H9 (cell line): Measurements from ENCODE around the gene IL1A. TPM values are rescaled to one million over a fixed set of nuclear protein-coding genes. Genes with fewer than 3 reads are reported as not detected.

ENCODE experiments used
- DNase-seq: peaks from one replicate; pipeline ENCODE4 v3.0.0-alpha.2; 2017
- H2AFZ ChIP-seq: one replicate; pipeline ENCODE4 v1.6.1; 2013; ENCODE audit warnings: mild to moderate bottlenecking, low read length, control low read depth, moderate library complexity
- H2AK5ac ChIP-seq: 2 replicates; pipeline ENCODE4 v1.6.1; 2013; ENCODE audit warnings: low read length, control low read depth, mixed read lengths; ENCODE audit not compliant: insufficient read length
- H2BK120ac ChIP-seq: one replicate; pipeline ENCODE4 v1.6.1; 2013; ENCODE audit warnings: low read depth, mild to moderate bottlenecking, low read length, control low read depth, inconsistent platforms; ENCODE audit not compliant: poor library complexity, severe bottlenecking
- H2BK12ac ChIP-seq: 2 replicates; pipeline ENCODE4 v1.6.1; 2013; ENCODE audit warnings: low read length, control low read depth, mixed read lengths, low read depth; ENCODE audit not compliant: insufficient read length
- H2BK15ac ChIP-seq: 2 replicates; pipeline ENCODE4 v1.6.1; 2013; ENCODE audit warnings: low read depth, low read length, control low read depth
- H2BK20ac ChIP-seq: one replicate; pipeline ENCODE4 v1.6.1; 2013; ENCODE audit warnings: low read depth, mild to moderate bottlenecking, low read length, control low read depth, inconsistent platforms; ENCODE audit not compliant: poor library complexity, severe bottlenecking
- H2BK5ac ChIP-seq: 2 replicates; pipeline ENCODE4 v1.6.1; 2013; ENCODE audit warnings: low read length, control low read depth, mixed read lengths; ENCODE audit not compliant: insufficient read length
- H3K14ac ChIP-seq: 2 replicates; pipeline ENCODE4 v1.6.1; 2013; ENCODE audit warnings: low read length, control low read depth; ENCODE audit not compliant: insufficient read depth
- H3K18ac ChIP-seq: 2 replicates; pipeline ENCODE4 v1.6.1; 2013; ENCODE audit warnings: low read depth, mild to moderate bottlenecking, mixed read lengths, low read length, control low read depth; ENCODE audit not compliant: insufficient read length
- H3K23ac ChIP-seq: 2 replicates; pipeline ENCODE4 v1.6.1; 2013; ENCODE audit warnings: low read length, control low read depth, mixed read lengths, low read depth; ENCODE audit not compliant: insufficient read length
- H3K23me2 ChIP-seq: 2 replicates; pipeline ENCODE4 v1.6.1; 2013; ENCODE audit warnings: low read depth, mild to moderate bottlenecking, mixed read lengths, low read length, control low read depth; ENCODE audit not compliant: insufficient read length, poor library complexity, severe bottlenecking
- H3K27ac ChIP-seq: 2 replicates; pipeline ENCODE4 v1.5.1; 2013; ENCODE audit warnings: low read length, control low read depth, mixed read lengths, low read depth; ENCODE audit not compliant: insufficient read length
- H3K27me3 ChIP-seq: 2 replicates; pipeline ENCODE4 v1.6.1; 2013; ENCODE audit warnings: low read length, control low read depth, inconsistent platforms; ENCODE audit not compliant: insufficient read depth
- H3K4ac ChIP-seq: 2 replicates; pipeline ENCODE4 v1.6.1; 2013; ENCODE audit warnings: low read depth, mild to moderate bottlenecking, control low read depth, inconsistent platforms, low read length, moderate library complexity
- H3K4me1 ChIP-seq: 2 replicates; pipeline ENCODE4 v1.6.1; 2013; ENCODE audit warnings: low read length, control low read depth, inconsistent platforms; ENCODE audit not compliant: insufficient read depth
- H3K4me2 ChIP-seq: 2 replicates; pipeline ENCODE4 v1.6.1; 2013; ENCODE audit warnings: low read length, control low read depth, mixed read lengths; ENCODE audit not compliant: insufficient read length, insufficient read depth
- H3K56ac ChIP-seq: 2 replicates; pipeline ENCODE4 v1.6.1; 2013; ENCODE audit warnings: low read depth, mild to moderate bottlenecking, mixed read lengths, low read length, control low read depth; ENCODE audit not compliant: insufficient read length
- H3K79me1 ChIP-seq: 2 replicates; pipeline ENCODE4 v1.6.1; 2013; ENCODE audit warnings: low read depth, mild to moderate bottlenecking, moderate library complexity, low read length, control low read depth, inconsistent platforms; ENCODE audit not compliant: insufficient read depth, poor library complexity, severe bottlenecking
- H3K79me2 ChIP-seq: 2 replicates; pipeline ENCODE4 v1.6.1; 2013; ENCODE audit warnings: low read length, control low read depth, inconsistent platforms; ENCODE audit not compliant: insufficient read depth
- H3K9ac ChIP-seq: 2 replicates; pipeline ENCODE4 v1.6.1; 2013; ENCODE audit warnings: low read length, control low read depth, mixed read lengths; ENCODE audit not compliant: insufficient read length; ENCODE audit errors: extremely low read depth
- H3K9me3 ChIP-seq: one replicate; pipeline ENCODE4 v1.6.1; 2013; ENCODE audit warnings: low read depth, low read length, inconsistent platforms; ENCODE audit not compliant: control insufficient read depth
- H3T11ph ChIP-seq: one replicate; pipeline ENCODE4 v1.6.1; 2013; ENCODE audit warnings: mild to moderate bottlenecking, low read length, control low read depth, inconsistent platforms
- H4K20me1 ChIP-seq: one replicate; pipeline ENCODE4 v1.6.1; 2013; ENCODE audit not compliant: control insufficient read depth, insufficient read length, insufficient read depth
- H4K5ac ChIP-seq: 2 replicates; pipeline ENCODE4 v1.6.1; 2013; ENCODE audit warnings: low read depth, mild to moderate bottlenecking, mixed read lengths, low read length, control low read depth; ENCODE audit not compliant: insufficient read length
- H4K8ac ChIP-seq: replicated peaks from 2 replicates; pipeline ENCODE4 v1.6.1; 2013; ENCODE audit warnings: low read length, control low read depth, mixed read lengths, low read depth; ENCODE audit not compliant: insufficient read length
- H4K91ac ChIP-seq: 2 replicates; pipeline ENCODE4 v1.6.1; 2013; ENCODE audit warnings: low read depth, mild to moderate bottlenecking, moderate library complexity, mixed read lengths, low read length, control low read depth; ENCODE audit not compliant: insufficient read length
- H3K27ac Mint-ChIP-seq, 3 experiments: 2 replicates in 2 of 3; 3 replicates in 1 of 3; pipeline ENCODE4 v1.8.0; 2020 to 2021; ENCODE audit warnings: mixed read lengths in 3 of 3, mild to moderate bottlenecking in 1 of 3, moderate library complexity in 1 of 3
- H3K27me3 Mint-ChIP-seq: 2 replicates; pipeline ENCODE4 v1.8.0; 2021; ENCODE audit warnings: low read depth, mild to moderate bottlenecking, moderate library complexity, mixed read lengths
- H3K36me3 Mint-ChIP-seq, 3 experiments: 2 replicates in 2 of 3; 3 replicates in 1 of 3; pipeline ENCODE4 v1.8.0; 2020 to 2021; ENCODE audit warnings: low read depth in 3 of 3, mixed read lengths in 3 of 3; ENCODE audit not compliant: insufficient read depth in 1 of 3
- H3K4me1 Mint-ChIP-seq, 2 experiments: 2 replicates each; pipeline ENCODE4 v1.8.0; 2020; ENCODE audit warnings: mixed read lengths in 2 of 2
- H3K4me3 Mint-ChIP-seq, 2 experiments: 2 replicates in 1 of 2; 3 replicates in 1 of 2; pipeline ENCODE4 v1.8.0; 2020 to 2021; ENCODE audit warnings: mild to moderate bottlenecking in 2 of 2, mixed read lengths in 2 of 2, moderate library complexity in 1 of 2
- H3K9me3 Mint-ChIP-seq, 2 experiments: 2 replicates in 1 of 2; 3 replicates in 1 of 2; pipeline ENCODE4 v1.8.0; 2020; ENCODE audit warnings: mild to moderate bottlenecking in 2 of 2, mixed read lengths in 2 of 2, moderate library complexity in 1 of 2
- WGBS: extraction: QIAGEN DNeasy Blood & Tissue Kit; methylation state at CpG from one replicate; pipeline ENCODE4 v1.1.7; 2013; ENCODE audit warnings: missing lambda C conversion rate, low lambda C conversion rate, mixed read lengths; ENCODE audit not compliant: insufficient read length; ENCODE audit errors: extremely low coverage; 5-methylcytosine and 5-hydroxymethylcytosine counted together
- total RNA-seq: library from RNA; stranded (reverse); gene quantifications from 2 replicates; pipeline ENCODE4 v1.2.1, GENCODE V29; 2021
- TF ChIP-seq, protein P1 (sequence below): fragments of 200-600 bp; sonication (generic); conservative IDR thresholded peaks from 3 replicates; pipeline ENCODE4 v1.8.0; 2021; ENCODE audit warnings: antibody characterized with exemption, mild to moderate bottlenecking

IL1A gene
- total RNA-seq, 1 experiment from 2014 or later = 0.35 TPM

DNA sequence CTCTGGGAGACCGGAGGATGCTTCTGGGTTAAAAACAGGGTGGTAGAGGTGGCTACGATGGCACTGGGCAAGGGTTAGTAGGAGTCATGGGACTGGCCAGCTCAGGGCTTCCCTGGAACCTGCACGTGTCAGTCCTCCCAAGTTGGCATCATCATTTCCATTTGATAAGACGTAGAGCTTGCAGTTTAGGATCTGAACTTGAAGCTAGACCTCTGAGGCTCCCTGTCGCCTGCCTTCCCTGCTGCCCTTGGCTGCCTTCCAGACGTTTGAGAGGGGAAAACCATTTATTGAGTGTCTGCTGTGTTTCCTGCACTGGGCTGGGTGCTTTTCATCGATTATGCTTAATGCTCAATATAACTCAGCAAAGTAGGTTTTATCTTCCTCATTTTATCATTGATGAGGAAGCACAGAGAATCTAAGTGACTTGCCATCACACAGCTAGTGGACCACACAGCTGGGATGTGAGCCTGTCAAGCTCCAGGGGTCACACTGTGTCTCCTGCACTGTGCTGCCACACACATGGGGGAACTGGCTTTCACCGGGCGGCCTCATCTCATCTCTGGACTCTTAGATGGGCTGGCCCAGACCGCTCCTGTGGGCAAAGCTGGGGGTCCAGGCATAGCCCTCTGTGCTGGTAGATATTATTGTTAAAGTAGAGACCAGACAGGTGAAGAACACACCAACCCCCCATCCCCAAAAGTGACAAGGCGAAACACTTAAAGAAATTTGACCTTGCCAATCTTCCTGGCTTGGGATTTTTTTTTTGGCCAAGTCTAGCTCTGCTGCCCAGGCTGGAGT is 55.7 kb downstream of the IL1A start:
- no peaks in the 10 kb centered on the region for H3K9me3 Mint-ChIP-seq
- Histone ChIP-seq H3K4me2 (no peak overlapping the region), H3K56ac (no peak overlapping the region), H2BK12ac (no peak overlapping the region), H2AK5ac (no peak overlapping the region), H3K9me3 (no peaks in the 10 kb centered on the region), H2BK15ac (no peak overlapping the region), H3K79me2 (no peaks in the 10 kb centered on the region), H3K14ac (no peak overlapping the region), H3K23me2 (no peaks in the 10 kb centered on the region), H3K27me3 (no peaks in the 10 kb centered on the region), H3K23ac (no peak overlapping the region), H3K4me1 (no peaks in the 10 kb centered on the region), H4K8ac (no peak overlapping the region), H3K79me1 (no peaks in the 10 kb centered on the region), H3K27ac (no peak overlapping the region), H2BK5ac (no peak overlapping the region), H4K5ac (peak overlapping the region; percentile 22), H3K9ac (no peak overlapping the region), H3T11ph (no peak overlapping the region), H3K4ac (no peak overlapping the region), H2AFZ (no peak overlapping the region), H3K18ac (no peak overlapping the region), H4K91ac (no peak overlapping the region), H2BK120ac (no peak overlapping the region), H4K20me1 (no peaks in the 10 kb centered on the region), H2BK20ac (no peak overlapping the region)
- WGBS = no CpG with 5 or more reads among the region's 11 CpGs
- no peak overlapping the region for H3K27ac Mint-ChIP-seq
- no peak overlapping the region for H3K4me3 Mint-ChIP-seq
- H3K4me1 Mint-ChIP-seq = peaks cover 6 to 10% of the 10 kb centered on the region in 2 experiments; a peak in 2 of 4 replicates
- no peak for DNase-seq
- H3K27me3 Mint-ChIP-seq = no peaks in the 10 kb centered on the region
- TF ChIP-seq, protein P1, sequence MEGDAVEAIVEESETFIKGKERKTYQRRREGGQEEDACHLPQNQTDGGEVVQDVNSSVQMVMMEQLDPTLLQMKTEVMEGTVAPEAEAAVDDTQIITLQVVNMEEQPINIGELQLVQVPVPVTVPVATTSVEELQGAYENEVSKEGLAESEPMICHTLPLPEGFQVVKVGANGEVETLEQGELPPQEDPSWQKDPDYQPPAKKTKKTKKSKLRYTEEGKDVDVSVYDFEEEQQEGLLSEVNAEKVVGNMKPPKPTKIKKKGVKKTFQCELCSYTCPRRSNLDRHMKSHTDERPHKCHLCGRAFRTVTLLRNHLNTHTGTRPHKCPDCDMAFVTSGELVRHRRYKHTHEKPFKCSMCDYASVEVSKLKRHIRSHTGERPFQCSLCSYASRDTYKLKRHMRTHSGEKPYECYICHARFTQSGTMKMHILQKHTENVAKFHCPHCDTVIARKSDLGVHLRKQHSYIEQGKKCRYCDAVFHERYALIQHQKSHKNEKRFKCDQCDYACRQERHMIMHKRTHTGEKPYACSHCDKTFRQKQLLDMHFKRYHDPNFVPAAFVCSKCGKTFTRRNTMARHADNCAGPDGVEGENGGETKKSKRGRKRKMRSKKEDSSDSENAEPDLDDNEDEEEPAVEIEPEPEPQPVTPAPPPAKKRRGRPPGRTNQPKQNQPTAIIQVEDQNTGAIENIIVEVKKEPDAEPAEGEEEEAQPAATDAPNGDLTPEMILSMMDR = no peak
- no peaks in the 10 kb centered on the region; a peak in 1 of 7 replicates for H3K36me3 Mint-ChIP-seq
